ENCODE measurements around the gene ZNF358.

Gene ZNF358

DNA sequence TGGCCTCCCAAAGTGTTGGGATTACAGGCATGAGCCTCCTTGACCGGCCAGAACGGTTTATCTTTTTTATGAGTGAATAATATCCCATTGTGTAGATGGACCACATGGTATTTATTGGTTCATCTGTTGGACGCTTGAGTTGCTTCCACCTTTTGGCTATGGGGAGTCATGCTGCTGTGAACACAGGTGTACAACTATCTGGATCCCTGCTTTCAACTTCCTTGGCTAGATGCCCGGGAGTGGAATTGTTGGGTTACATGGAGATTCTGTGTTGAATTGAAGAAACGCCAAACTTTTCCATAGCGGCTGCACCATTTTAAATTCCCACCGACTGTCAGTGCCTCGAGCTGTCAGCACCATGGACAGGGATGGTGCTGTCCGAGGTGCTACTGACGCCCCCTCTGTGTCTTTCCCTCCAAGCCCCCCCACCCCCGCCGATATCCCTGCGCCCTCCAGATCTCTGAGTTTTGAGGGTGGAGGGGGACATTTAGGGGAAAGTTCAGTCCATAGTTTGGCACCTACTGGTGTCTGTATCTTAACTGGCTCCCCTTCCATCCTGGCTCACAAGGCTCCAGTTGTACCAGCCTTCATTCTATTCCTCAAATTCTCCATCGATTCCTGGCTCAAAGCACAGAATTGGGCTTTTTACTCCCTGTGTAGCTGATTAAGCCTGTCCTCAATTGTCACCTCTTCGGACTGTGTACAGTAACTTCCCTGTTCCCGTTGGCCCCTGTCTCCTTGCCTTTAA, 46.9 kb downstream of the ZNF358 start:
- no peak for DNase-seq

GRCh38 chr19:7564866-7565265, 49.0 kb downstream of the ZNF358 start:
- DNase-seq = no peak

DNA sequence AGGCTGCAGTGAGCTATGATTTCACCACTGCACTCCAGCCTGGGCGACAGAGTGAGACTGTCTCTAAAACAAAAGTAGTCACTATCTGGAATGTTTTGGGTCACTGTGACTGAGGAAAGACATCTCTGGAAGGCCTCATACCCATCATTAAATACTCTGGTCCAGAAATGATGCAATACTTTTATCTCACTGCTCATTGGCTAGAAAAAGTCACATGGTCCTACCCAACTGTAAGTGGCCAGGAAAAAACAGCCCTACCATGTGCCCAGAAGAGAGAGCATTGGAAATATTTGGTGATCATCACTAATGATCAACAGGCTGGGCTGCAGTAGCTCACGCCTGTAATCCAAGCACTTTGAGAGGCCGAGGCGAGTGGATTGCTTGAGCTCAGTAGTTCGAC, 49.4 kb downstream of the ZNF358 start:
- no peak for DNase-seq

Measured in fibroblast of skin of back (primary cell).